Neural cell (in vitro differentiated cells): ENCODE data around the gene ONECUT3.

Experiments
- CTCF ChIP-seq: fragments of 450-650 bp; IDR thresholded peaks from 2 replicates; pipeline ENCODE4 v1.5.1; 2014; ENCODE audit warnings: antibody characterized with exemption, mild to moderate bottlenecking, moderate library complexity; ENCODE audit not compliant: poor library complexity, severe bottlenecking
- EP300 ChIP-seq: fragments of 450-650 bp; conservative IDR thresholded peaks from 2 replicates; pipeline ENCODE4 v1.6.1; 2014; ENCODE audit warnings: antibody characterized with exemption, mild to moderate bottlenecking, moderate library complexity; ENCODE audit not compliant: poor library complexity, severe bottlenecking
- MXI1 ChIP-seq: fragments of 450-650 bp; conservative IDR thresholded peaks from 2 replicates; pipeline ENCODE4 v1.6.1; 2014; ENCODE audit warnings: antibody characterized with exemption, mild to moderate bottlenecking; ENCODE audit not compliant: poor library complexity, severe bottlenecking
- POLR2AphosphoS5 ChIP-seq: IDR thresholded peaks from 2 replicates; pipeline ENCODE4 v1.6.1; 2012
- RAD21 ChIP-seq: fragments of 450-650 bp; conservative IDR thresholded peaks from 2 replicates; pipeline ENCODE4 v1.6.1; 2014; ENCODE audit warnings: antibody characterized with exemption, mild to moderate bottlenecking, moderate library complexity
- TAF1 ChIP-seq: IDR thresholded peaks from 2 replicates; pipeline ENCODE4 v1.6.1; 2012; ENCODE audit warnings: low read depth
- TF ChIP-seq, protein P1 (sequence below): IDR thresholded peaks from 2 replicates; pipeline ENCODE4 v1.6.1; 2012; ENCODE audit warnings: borderline replicate concordance

DNA sequence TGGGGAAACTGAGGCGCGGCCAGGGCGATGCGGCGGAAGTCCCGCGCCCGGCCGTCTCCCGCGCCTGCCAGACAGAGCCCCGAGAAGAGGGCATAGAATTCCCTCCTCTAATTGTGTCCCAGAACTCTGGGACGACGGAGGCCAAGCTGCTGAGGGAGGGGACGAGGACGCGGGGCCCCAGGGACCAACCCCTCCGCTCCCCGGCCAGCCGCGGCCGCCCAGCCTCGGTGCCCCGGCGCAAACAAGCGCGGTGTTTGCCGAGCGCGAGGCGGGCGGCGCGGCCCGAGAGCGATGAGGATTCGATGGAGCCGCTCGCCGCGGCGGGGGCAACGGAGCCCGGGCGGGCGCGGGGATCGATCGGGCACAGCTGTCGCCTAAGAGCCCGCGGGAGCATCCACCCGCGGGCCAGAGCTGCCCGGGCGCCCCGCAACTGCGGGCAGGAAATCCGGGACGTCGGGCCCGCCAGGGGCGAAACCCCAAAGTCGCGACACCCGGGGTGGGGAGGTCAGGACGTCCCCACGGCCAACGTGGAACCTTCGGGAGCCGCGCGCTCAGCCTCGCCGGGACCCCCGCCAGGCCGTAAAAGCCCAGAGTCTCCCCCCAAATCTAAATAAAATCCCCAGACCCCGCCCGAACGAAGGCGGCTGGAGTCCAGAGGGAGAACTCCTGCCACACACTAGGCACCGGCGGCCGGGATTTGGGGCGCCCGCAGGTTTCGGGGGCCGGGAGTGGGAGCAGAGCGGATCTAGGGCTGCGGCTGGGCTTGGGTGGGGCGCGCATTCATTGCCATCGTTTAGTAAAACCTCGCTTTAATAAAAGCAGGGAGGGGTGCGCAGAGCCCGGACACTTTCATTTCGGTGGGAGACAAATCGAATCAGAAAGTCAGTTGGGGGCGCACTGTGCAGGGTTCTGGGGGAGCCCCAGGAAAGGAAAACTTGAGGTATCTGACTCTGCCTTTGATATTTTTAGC is 3.6 kb upstream of the ONECUT3 start:
- no peak for TF ChIP-seq RAD21
- TF ChIP-seq CTCF = no peak
- TF ChIP-seq POLR2AphosphoS5 = no peak
- no peak for TF ChIP-seq EP300
- TF ChIP-seq, protein P1, sequence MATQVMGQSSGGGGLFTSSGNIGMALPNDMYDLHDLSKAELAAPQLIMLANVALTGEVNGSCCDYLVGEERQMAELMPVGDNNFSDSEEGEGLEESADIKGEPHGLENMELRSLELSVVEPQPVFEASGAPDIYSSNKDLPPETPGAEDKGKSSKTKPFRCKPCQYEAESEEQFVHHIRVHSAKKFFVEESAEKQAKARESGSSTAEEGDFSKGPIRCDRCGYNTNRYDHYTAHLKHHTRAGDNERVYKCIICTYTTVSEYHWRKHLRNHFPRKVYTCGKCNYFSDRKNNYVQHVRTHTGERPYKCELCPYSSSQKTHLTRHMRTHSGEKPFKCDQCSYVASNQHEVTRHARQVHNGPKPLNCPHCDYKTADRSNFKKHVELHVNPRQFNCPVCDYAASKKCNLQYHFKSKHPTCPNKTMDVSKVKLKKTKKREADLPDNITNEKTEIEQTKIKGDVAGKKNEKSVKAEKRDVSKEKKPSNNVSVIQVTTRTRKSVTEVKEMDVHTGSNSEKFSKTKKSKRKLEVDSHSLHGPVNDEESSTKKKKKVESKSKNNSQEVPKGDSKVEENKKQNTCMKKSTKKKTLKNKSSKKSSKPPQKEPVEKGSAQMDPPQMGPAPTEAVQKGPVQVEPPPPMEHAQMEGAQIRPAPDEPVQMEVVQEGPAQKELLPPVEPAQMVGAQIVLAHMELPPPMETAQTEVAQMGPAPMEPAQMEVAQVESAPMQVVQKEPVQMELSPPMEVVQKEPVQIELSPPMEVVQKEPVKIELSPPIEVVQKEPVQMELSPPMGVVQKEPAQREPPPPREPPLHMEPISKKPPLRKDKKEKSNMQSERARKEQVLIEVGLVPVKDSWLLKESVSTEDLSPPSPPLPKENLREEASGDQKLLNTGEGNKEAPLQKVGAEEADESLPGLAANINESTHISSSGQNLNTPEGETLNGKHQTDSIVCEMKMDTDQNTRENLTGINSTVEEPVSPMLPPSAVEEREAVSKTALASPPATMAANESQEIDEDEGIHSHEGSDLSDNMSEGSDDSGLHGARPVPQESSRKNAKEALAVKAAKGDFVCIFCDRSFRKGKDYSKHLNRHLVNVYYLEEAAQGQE = no peak
- TF ChIP-seq TAF1 = no peak
- no peak for TF ChIP-seq MXI1
